Stimulated activated CD4-positive, alpha-beta T cell treated with anti-CD3 and anti-CD28 coated beads, Interleukin-2, amount 100 ng/mL, for 24 hours (primary cell): ENCODE data around the gene PTRHD1.

Source experiments
- DNase-seq, 2 donors: peaks; one replicate each; pipeline ENCODE4 v3.0.0-alpha.2; 2020

PTRHD1 gene

DNA sequence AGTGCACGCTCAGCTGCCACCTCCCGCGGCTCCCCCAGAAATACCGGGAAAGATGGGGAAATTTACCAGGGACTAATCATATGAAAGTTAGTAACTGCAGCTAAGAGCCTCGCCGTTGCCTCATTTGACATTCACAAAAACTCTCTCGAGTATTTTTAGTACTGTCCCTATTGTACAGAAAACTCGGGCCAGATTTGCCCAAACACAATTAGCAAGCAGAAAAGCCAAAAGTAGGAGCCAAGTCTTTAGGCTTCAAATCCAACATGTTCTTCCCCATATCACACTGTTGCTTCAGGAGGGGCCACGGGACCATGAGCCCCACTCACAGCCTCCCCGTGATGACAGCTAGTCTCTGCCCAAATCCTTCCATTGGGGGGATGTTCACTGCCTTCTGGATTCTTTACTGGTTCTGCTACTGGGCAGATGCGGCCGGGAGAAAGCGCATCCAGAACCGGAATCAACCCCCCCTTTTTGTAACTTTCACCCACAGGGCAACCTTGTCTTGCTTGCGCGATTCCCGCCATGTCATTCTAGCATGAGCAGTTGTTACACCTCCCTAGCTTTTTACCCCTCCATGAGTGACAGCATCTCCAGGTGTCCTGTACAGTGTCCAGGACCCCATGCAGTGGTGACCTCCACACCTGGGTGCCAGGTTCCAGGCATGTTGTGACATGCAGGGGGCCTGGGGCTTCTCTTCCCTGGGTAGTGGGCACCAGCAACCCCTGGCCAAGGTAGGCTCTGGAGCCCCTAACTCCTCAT is 35.2 kb upstream of the PTRHD1 start:
- DNase-seq = no peak

DNA sequence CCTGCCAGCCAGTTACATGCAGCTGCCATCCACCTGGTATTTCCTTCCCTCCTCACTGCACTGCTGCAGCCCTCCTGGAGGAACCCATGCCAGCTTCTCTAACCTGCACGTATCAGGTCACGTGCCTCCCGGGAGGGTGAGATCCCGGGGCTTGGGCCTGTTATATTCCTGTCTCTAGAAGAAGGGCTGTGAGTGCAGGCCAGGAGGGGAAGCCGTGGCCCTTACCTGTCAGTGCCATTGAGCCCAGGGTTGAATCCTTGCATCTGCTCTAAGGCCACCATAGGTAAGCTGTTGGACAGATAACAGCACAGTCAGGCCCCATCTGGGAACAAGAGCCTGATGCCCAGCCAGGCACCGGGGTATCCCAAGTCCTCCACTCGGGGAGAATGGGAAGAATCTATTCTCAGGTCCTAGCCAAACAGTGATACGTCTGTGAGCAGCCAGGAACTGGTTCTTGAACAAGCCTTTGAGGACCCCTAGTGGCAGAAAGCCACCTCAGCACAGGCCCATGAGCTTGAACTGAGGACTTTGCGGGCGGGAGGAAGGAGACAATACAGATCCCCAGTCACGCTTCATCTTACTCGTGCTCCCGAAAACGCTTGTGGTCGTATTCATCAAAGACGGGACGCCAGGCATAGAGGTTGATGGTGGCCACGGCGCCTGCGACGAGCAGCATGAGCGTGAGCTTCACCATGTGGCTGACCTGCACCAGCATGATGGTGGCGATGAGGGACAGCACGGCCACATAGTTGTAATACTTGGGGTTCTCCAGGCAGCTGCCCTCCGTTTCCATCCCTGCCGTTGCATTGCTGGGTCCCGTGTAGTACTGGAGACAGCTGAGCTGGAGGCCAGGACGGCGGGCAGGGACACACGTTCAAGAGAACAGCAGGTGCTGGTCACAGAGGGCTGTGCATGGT is 34.4 kb upstream of the PTRHD1 start:
- peak; percentile 70 to 75 for DNase-seq

DNA sequence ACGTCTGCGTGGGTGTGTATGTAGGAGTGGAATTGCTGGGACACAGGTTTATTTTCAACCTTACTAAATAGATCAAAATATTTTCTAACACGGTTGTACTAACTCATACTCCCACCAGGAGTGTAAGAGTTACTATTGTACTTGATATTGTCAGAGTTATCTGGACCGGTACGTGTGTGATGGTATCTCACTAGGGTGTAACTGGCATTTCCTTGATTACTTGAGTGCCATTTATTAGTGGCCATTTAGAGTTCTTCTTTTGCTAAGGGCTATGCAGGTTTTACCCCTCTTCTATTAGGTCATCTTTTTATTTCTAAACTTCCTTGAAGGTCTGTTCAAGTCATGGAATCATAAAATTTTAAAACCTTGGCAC is 33.6 kb upstream of the PTRHD1 start:
- no peak for DNase-seq

DNA sequence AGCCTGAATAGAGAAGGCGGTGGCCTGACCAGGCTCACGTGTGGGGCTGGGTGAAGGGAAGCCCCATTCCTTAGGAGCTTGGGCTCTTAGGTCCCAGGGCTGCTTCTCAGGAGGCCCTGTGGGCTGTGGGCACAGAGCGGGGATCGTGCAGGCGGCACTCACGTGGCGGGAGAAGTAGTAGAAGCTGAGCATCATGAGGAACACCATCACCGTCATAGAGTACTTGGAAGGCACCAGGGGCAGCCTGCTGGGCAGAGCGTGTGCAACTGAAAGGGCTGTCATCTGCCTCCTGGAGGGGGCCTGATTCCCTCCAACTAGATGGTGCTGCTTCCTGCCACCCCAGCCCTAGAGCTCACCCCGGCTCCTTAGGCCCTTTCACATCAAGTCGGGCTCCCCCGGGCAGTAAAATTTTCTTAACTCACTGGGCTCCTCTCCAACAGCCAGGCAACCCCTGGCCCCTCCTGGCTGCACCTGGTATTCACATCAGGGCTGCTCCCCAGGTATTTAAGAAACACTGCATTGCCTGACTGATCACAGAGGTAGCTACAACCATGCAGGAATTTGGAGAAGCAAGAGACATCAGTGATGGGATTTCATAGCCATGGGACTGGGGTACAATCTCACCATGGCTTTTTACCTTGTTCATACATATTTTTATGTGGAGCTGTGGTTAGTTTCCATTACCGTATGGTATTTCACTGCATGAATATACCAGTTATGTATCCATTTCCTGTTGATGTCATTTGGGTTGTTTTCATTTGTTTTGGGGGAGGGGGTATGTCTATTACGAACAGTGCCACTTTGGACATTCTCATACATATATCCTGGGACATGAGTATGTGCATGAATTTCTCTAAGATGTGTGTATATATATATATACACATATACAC is 32.9 kb upstream of the PTRHD1 start:
- DNase-seq = no peak

DNA sequence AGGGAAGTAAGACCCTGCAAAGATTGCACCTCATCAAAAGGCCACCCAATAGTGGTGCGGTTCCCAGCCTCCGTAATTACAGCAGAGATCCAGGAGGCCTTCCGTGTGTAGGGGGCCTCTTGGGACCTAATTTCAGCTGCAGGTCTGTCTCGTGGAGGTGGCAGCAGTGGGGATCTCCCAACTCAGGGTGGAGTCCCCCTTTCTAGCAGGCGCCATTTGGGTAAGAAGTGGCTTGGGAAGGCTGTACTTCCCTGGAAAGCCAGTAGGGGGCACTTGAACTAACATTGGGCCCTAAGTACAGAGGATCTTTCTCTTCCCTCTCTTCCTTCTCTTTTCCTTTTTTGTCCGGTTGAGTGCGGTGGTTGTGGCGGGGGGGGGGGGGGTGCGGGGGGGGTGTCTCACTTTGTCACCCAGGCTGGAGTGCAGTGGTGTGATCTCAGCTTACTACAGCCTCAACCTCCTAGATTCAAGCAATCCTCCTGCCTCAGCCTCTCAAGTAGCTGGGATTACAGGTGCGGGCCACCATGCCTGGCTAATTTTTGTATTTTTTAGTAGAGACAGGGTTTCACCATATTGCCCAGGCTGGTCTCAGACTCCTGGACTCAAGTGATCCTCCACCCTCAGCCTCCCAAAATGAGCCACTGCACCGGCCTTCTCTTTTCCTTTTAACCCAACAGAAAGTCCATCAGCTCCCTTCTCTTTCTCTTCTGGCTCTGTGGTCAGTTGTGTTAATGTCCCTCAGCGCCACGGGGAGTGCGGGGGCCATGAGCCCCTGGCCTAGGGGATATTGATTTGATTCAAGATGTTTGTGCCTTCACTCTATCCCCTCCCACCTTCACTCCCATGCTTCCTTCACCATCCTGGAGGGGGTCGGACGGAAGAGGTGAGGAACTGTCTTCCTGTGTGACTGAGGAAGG is 32.0 kb upstream of the PTRHD1 start:
- DNase-seq = peak; percentile 32 to 56

DNA sequence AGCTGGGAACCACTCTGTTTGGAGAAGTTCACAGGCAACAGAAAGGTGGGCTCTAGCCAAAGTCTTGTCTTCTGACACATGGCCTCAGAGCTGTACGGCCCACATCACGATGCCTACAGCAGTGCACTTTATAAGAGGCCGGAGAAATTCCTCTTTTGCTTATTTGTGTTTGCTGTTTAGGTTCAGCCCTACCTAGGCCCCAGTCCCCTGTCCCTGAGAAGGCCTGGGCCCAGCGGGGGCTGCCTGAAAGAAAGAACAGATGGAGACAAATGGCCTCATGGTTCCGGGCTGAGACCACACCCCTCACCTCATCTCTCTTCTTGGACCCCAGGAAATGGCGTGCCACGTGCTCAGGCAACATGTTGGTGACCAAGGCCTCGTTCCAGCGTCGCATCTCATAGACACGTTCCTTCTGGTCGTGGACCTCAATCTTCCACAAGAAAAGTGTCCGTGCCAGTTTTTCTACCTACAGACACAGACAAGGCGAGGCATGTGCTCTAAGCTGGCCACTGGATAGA is 30.9 kb upstream of the PTRHD1 start:
- DNase-seq = no peak

DNA sequence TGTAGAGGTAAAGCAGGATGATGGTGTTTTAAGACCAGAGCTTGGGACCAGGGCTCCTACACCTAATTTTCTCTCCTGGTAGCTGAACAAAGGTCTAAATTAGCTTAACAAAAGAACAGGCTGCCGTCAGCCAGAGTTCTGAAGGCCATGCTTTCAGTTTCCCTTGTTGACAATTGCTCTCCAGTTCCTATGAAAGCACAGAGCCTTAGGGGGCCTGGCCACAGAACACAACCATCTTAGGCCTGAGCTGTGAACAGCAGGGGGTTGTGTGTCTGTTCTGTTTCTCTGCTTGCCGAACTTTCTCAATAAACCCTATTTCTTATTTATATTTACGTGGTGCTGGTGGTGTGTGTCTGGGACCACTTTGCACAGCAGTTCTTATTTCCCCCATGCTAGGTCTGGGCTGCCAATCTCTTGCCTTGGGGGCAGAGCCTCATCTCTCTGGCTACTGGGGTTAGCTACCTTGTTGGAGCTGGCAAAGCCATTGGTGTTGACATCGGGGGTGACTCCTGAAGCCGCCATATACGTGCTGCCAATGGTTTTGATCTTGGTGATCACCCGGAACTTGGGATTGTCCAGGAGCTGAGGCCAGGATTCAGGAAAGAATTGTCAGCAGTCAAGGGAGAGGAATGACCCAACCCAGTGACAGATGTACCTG is 29.0 kb upstream of the PTRHD1 start:
- peak in 1 of 2 donors; percentile 9 for DNase-seq

DNA sequence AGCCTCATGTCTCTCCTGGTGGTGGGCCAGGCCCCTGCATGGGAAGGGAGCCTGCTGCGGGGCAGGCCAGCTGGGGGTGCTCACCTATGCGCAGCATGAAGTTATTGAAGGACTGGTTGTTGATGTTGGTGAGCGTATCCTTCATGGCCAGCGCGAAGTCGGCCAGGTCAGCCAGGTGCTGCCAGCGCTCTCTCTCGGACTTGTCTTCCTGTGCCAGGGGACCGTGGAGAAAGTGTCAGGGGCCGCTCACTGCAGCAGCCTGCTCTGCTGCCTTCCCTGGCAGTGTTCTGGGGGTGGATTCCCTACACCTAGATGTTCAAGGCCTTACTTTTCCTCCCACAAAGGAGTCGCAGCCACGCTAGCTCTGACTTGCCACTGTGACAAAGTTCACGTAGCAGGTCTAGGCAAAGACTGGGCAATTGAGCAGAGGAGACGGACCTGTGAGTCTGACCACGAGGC is 28.3 kb upstream of the PTRHD1 start:
- DNase-seq = no peak

DNA sequence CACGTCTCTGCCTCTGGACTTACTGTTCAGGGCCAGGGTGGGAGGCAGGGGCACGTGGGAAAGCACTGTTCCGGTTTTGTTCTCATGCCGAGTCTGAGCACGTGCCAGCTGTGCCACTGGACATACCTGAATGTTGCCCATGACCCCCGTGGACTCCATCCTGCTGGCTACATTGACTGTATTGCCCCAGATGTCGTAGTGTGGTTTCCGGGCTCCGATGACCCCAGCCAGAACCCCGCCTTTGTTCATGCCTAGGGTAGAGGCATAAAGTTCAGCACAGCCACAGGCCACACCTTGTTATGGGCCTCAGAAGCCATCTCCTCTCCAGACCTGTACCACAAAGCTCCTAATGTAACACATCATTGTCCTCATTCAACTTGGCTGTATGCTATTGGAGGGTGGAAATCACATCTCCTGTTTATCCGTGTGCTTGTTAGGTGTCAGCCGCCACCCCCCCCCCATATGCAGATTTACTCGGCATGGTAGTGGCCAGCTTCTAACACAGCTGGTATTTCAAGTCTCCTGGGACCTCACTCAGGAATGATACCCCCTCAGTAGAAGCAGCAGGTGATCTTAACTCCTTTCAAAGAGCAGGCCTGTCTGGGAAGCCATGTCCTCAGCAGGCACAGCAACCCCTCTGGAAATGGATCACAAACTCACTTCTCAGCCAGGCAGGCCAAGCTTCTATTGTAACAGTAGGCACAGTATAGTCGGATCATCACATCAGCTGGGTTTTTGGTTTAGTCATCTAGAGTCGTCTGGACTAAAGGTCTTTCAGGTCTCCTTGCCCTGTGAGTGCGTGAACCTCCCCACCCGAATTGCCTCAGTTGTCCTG is 27.6 kb upstream of the PTRHD1 start:
- no peak for DNase-seq

DNA sequence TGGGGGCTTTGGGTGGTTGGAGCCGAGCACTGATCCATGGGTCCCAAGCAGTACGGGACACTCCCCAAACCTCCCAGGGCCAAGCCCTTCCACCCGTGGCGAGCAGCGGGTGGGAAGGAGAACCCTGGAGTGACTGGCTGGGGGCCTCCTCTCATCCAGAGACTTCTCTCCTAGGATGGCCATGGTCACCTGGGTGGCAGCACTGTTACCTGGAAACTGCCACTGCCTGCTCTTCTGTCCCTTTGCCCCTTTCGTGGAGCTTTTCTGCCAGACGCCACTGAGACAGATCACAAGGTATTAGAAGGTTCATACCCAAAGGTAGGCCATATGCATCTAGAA is 27.0 kb upstream of the PTRHD1 start:
- DNase-seq = no peak

DNA sequence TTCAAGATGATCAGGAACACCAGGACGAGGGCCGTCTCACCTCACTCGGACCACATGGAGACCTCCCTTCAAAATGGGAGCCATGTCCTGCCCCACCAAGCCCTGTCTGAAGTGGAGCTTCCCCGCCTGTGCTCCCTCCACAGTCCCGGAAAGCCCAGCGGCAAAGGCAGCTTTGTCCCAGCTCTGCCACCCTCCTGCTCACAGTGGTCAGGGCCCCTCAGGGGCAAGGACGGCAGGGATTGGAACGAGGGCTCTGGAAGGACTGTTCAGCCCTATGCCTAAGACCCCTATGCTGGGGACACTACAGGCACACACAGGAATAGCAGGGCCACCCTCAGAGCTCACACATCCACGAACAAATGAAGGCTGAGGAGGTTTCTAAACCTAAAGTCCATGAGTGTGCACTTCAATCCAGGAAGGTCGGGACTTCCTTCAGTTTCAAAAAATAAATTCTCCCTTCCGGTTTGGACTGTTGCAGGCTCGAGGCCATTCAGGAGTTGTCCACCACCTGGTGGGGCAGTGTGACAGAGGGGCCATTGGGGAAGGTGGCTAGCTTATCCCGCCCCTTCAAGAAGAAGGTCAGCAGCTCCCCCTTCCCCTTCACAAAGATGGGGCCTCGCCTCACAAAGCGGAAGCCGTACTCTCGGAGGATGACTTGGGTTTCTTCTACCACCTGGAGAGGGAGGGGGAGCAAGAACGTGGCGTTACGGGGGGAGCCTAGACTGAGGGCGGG is 26.4 kb upstream of the PTRHD1 start:
- DNase-seq = no peak

DNA sequence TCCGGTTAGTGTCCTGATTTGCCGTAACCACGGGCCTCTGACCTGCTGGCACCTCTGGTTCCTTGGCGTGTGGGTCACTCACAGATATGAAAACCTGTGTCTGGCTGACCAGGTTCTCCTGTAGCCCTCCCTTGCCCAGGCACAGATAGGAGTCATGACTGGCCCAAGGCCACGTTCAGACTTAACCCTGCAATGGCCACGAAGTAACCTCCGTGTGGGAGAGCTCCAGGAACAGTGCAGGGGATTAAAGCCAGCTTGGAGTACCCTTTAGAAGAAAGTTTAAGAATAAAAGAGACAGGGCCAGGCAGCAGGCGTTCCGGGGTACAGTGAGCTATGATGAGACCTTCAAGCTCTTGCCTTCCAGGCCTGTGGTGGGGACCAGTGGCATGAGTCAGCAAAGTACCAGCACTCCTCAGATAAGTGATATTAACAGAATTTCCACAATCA is 25.6 kb upstream of the PTRHD1 start:
- no peak for DNase-seq

DNA sequence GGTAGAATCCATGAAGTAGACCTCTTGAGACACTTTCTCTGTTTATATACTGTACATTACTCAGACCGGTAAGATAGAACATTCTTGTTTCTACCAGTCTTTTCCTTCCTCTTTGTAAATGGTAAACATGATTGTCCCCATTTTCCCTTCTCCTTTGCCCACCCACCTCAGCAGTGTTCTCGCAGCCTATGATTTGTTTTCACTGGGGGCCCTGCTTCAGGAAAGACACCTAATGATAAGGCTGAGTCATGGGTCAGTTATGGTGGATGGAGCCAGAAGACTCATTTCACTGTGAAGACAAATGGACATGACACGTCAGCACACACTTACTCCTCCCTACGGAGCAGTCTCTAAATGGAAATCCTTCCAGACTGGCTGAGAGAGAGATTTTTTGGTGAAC is 23.7 kb upstream of the PTRHD1 start:
- no peak for DNase-seq

DNA sequence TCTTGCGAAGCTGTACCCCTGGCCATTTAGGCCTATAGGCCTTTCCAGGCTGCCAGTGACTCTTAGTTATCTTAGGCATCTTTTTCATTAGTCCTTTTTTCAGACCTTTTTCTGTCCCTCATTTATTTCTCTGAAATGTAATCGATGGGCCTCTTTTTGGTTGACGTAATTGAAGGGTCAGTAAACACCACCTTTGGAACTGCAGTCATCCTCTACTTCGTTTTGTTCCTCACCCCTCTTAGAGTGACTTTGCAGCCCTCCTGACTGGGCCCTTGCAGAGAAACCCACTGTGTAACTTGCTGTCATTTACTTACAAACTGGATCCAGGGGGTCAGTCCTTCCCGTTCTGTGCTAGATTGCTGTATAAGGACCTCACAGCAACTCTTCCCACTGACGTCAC is 23.2 kb upstream of the PTRHD1 start:
- no peak for DNase-seq

DNA sequence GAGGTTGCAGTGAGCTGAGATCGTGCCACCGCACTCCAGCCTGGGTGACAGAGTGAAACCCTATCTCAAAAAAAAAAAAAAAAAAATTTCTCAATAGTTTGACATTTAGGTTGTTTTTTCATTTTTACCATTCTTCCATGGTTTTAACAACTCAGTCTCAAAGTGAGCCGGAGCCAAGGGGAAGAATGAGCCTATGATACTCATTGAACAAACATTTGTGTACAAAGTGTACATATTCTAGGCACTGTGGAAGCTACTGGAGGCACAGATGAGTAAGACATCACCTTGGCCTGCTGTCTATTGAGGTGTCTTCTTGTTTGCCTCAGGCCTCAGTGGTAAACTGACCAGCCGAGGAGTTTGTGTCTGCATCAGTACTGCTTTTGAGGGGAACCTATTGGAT is 22.0 kb upstream of the PTRHD1 start:
- no peak for DNase-seq

DNA sequence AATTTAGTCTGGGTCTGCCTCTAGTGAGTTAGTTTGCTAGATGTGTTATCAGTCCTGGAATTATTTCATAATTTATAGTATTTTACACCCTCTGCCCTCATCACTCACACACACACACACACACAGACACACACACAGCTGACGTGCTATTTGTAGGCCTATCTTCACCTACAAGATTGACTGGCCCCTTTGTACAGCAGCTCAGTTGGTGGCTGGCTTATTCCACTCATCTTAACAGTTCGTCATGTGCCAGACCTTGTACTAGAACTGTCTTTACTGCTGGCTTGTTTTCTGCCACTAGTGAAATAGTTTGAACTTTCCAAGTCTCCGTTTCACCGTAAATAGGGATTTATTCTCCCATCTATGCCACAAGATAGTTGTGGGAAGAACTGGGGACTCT is 21.3 kb upstream of the PTRHD1 start:
- no peak for DNase-seq

DNA sequence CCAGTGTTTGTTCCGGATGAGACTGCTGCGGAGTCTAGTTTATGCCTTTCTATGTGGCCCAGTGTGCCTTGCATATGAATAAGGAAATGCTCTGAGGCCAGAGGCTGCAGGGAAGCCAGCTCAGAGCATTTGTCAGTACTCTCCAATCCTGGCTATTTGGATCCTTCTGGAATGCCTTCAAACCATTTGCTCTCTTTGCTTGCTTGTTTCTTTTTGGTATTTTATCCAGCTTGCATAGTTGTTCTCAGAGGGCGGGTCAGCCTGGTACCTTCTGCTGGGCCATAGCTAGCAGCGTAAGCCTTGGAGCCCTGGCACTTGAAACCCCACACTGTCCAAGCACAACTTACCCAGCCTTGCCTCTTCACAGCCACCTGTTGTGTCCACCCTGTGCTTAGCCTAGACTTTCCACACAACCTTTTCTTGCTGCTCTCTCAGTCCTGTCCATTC is 20.5 kb upstream of the PTRHD1 start:
- DNase-seq = no peak

DNA sequence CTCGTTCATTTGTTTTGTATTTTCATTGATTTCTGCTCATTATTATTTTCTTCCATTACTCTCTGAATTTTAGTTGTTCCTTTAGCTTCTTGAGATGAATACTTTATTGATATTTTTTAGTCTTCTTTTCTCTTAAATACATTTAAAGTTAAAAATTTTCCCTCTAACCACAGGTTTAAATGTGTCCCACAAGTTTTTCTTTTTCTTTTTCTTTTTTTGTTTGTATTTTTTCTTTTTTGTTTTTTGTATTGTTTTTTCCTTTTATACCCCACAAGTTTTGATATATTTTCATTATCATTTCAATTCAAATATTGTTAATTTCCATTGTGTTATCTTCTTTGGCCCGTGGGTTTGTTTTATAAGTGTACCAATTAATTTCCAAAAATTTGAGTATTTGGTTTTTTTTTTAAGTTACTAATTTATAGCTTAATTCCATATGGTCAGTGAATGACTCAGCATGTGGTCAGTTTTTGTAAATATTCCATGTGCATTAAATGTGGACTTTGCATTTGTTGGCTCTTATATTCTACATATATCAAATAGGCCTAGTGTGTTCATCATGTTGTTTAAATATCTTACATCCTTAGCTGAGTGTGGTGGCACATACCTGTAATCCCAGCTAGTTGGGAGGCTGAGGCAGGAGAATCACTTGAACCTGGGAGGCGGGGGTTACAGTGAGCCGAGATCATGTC is 16.3 kb upstream of the PTRHD1 start:
- DNase-seq = no peak

DNA sequence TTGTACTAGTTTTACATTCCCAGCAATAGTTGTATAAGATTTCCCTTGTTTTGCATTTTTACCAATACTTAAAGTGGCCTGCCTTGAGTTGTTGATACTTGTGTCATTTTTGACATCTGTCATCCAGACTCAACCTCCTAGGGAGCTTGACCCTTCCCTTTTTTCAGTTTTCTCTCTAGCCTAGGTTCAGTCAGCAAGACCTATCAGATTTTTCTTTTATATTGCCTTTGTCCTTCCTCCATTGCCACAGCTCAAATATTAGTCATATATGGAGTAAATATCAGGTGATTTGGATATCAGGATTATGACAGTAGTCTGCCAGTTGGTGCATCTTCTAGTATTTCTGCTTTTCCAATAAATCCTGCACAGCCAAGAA is 13.5 kb upstream of the PTRHD1 start:
- DNase-seq = no peak
